ENCODE measurements around the gene C20orf144.

C20orf144 gene

DNA sequence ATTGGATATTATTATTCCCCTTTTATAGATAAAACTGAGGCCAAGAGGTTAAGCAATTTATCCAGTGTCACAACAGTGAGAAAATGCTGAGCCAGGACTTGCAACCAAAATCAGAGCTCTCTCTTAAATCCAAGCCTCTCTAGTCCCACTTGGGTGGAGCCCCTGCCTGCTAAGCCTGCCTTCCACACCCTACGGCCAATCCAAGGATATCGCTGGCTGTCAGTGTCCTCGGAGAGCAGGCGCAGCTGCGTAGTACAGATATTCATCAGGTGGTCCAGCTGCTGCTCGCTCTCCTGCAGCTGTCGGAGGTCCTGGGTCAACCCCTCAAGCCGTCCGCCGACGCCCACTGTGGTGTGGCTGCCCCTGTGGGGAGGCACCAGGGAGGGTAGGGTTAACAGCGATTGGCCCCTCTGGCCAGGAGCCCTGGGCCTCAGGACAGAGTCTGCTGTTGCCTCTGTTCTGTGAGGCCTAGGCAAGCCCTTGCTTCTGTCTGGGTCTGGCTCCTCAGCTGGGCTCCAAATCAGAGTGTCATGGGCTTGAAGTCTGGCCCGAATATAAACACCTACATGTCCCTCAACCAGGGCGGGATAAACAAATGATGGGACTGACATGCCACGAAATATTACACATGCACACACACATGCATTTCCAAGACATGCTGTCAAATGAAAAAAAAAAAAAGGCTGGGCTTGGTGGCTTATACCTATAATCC is 16.0 kb downstream of the C20orf144 start:
- peak; percentile 81 for DNase-seq (ENCODE audit: low spot score)

DNA sequence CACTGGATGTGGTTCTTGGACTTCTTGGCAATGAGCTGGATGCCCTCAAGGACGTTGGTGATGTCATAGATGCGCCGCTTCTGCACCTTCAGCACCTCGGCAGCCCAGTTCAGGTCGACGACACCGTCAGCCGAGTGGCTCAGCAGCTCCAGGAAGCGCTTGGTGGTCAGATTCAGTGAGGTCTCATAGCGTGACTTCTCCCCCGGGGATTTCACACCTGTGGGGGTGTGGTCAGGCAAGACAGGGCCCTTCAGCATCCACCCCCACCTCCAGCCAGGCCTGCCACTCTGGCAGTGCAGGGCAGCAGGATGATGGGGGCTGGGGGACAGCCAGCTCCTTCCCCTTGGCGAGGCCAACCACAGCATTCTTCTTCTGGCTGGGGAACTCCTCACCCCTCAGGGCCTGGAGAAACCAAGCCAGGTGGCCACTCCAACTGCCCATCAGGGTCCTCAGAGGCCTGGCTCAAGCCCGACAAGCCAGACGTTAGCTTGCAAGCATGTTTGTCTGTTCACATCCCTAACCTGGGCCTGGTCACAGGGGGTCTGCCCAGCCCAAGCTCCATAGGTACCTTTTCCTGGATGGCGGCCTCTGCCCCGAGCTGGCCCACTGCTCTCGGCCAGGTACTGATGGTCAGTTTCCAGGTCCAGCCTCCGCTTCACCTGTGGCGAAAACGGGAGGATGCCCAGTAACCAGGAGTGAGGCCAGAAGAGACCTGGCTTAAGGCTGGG is 17.8 kb downstream of the C20orf144 start:
- no peak for DNase-seq (ENCODE audit: low spot score)

DNA sequence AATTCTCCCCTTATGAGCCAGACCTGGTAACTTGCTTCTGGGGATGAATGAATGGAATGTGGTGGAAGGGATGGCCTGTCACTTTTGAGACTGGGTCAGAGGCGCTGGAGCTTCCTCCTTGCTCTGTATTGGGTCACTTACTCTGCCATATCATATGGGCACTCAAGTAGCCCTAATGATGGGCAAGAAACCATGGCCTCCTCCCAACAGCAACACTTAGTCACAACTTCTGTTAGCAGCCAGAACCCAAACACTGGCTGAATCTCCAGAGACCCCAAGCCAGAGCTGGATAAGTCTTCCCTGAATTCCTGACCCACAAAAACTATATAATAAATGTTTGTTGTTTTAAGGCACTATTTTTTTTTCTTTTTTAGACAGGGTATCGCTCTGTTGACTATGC is 18.6 kb downstream of the C20orf144 start:
- no peak for DNase-seq (ENCODE audit: low spot score)

DNA sequence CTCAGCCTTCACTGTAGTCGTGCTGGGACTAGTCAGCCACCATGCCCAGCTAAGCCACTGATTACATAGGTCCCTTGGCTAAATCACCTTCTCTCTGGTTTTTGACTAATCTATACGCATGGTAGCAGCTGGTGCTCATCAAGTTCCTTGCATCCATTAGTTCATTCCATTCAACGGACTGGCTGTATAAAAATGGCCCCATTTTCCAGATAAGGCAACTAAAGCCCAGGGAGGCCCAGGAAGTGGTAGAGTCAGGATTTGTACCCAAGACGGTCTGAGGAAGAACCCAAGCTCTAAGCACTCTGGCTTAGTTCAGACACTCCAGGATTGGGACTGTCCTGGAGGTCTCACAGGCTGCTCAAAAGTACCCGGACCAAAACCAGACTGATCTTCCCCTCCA is 19.2 kb downstream of the C20orf144 start:
- no peak for DNase-seq (ENCODE audit: low spot score)

DNA sequence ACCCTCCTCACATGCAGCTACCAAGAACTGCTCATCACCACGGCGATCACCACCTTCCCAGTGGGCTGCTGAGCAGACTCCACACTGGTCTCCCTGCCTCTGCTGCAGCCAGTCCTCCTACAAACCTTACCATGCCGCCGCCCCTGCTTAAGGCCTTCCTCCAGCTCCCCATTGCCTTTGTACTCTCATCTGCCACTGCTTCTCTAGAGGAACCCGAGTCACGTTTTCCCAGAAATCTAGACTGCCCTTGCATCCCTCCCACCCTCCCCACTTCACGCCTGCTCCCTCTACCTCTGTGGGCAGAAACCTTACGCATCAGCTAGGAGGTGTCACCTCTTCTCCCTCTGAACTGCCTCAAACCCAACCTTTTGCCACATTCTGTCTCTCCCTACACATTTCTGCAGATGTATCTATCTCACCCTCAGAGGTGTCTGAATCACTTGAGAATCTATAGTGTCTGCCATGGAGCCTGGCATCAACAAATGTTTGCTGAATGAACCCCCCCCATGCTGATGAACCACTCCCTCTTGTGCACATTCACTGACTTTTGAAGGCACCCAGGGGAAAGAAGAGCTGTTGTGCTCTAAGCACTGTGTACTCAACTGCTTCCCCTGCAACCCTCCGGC is 19.7 kb downstream of the C20orf144 start:
- no peak for DNase-seq (ENCODE audit: low spot score)

DNA sequence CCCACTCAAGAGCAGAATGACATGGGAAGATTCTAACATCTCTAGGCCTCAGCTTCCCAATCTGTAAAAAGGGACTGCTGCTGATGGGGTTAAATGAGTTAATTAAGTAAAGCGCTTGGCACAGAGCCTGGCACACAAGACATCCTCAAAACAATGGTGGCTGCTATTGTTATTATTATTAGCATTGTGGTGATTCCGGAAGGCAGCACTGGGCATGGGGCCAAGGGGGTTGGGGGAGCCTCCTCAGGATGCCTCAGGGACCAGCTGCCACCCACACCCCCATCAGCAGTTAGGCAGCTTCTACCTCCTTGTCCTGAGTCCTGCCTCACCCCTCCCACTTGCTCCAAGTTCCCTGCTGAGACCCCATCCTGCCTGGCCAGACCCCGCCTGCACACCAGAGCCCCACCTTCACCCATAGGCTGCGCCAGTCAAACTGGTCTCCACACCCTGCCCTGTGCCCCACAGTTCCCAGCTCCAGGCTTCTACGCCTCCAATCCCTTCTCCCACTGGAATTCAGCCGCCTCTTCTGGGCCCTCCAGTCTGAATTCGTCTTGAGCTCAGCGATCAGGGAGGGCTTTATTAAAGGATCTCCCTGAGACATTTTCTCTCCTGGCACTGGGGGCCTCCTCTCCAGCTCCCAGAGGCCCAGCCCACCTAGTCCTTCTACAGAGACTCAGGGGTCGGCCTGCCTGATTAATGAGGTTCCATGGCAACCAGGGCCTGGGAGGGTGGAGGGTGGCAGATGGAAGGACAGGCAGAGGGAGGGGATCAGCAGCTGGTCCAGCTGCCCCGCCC is 22.6 kb downstream of the C20orf144 start:
- DNase-seq (ENCODE audit: low spot score), result no peak

DNA sequence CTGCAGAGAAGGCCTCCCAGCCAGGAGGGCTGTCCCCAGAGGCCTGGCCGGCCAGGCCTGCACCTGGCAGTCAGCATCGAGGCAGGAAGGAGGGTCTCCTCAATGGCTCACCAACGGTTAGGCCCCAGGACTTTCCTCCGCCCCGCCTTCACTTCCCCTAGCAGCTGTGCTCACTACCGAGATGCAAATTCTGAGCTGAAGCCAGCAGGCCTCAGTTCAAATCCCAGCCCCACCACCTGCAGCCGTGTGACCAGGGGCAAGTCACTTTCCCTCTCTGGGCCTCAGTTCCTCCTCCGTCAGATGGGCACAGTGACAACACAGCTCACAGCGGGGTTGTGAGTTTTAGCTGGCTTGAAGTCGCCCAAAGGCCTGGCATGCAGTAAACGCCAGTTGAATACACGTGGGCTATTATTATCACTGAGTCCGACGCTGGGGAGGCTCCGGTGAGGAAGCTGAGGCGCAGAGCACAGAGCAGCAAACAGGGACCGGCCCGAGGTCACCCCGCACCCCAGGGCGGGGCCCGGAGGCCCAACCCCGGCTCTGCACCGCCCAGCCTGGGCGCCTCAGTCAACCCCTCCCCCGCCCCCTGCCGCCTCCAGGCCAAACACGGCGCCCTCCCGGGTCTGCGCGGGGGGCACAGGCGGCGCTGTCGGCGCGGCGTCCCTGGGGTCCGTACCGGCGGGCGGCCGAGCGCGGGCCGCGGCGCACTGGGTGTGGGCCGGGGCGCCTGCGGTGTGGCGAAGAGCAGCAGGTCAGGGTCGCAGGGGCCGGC is 23.4 kb downstream of the C20orf144 start:
- no peak for DNase-seq (ENCODE audit: low spot score)

DNA sequence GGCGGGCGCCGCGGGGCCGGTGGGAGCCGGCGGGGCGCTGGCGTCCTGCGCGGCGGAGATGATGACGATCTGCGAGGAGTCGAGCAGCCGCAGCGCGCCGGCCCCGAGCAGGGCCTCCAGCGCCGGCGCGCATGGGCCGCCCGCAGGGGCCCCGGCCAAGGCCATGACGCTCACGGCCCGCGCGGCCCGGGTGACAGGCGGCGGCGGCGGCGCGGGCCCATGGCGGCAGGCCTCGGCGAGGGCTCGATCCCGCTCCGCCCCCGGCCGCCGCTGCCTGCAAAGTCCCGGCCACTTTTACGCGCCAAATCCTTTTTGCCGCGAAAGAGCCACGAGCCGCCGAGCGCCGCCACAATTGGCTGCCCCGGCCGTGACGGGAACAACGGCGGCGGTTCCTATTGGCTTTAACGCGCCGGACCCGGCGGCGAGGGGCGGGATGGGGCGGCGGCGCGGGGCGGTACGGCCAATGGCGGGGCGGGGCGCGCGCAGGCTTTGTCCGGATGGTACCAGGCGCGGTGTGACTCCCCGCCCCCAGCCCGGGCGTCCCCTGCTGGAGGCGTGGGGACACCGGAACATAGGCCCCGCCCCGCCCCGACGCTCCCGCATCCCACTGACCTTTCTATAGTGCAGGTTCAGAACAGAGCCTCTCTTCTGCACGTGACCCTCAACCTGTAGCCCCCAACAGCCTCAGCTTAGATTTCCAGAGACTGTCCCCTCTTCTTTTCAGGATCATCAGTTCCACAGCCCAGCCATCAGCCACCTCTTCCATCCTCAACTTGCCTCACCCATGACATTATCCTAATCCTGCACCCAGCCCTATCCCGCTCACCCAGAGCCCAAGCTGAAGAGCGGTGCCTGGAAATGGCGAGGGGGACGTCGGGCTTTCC is 24.2 kb downstream of the C20orf144 start, which contains the start of gene E2F1:
TSS of gene E2F1 (minus strand) at position 286 of the 884 bp plus-strand sequence. CDS start at position 165, 121 bp downstream.
- DNase-seq (ENCODE audit: low spot score), result peak; percentile 98

DNA sequence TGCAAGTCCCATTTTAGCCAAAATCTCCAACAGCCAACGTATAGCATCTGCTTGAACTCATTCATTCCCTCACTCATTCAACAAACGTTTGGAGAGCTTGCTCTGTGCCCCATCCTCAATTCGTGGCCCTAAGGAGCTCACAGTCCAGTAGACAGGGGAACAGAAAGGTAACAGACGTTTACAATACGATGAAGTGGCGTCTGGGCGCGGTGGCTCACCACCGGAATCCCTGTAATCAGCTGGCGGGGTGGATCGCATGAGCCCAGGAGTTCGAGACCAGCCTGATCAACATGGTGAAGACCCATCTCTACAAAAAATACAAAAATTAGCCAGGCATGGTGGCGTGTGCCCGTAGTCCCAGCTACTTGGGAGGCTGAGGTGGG is 24.8 kb downstream of the C20orf144 start:
- DNase-seq (ENCODE audit: low spot score), result no peak

DNA sequence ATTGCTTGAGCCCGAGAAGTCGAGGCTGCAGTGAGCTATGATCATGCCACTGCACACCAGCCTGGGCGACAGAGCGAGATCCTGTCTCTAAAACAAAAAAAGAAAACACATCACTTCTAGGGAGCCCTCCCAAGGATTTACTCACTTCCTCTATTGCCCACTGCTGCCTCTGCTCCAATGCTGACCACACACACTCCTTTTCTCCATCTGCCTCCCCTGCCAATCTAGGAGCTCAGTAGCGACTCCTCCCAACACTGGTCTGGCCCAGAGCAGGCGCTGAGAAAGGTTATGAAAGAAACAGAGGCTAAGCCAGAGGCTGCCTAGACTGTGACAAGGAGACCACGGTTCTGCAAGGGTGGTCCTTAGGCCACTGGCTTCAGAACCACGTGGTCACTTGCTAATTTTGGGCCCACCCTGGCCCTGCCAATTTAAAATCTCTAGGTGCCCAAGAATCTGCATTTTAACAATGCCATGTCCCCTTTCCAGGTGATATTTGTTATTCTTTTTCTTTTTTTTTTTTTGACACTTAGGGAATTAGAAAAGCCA is 25.3 kb downstream of the C20orf144 start:
- DNase-seq (ENCODE audit: low spot score), result no peak

DNA sequence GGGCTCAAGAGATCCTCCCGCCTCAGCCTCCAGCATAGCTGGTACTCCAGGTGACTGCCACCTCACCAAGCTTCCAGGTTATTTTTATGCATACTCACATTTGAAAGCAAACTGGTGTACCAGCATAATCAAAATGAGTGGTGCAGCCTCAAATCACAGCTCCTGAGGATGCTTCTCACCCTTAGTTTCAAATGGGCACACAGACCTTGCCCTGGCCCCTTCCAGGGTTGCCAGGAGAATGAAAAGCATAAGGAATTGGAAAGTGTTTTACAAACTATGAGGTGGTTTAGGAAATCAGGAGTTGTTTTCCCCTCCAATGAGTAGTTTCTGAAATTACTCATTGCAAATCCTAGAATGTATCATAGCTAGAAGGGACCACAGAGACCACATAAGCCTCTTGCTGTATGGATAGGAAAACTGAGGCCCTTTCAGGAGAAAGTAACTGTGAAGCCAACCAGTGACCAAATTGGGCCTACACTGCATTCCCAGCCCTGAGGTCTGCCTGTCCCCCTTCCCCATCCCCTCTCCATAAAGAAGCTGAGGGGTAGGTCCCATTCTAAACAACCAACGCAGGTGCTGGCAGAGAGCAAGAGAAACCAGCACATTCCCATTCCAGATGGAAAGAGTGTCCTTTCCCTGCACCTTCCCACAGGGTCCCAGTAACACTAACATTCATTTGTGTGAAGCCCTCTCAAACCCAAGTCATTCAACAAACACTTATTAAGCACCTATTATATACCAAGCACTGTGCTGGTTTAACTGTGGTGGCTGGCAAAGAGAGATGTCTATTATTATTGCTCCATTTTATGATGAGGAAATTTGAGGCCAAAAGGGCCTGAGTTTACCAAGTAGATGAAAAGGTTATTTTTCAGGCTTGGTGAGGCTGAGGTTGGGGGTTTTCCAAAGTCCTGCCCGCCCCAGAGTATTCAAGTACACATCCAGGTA is 26.1 kb downstream of the C20orf144 start:
- no peak for DNase-seq (ENCODE audit: low spot score)

DNA sequence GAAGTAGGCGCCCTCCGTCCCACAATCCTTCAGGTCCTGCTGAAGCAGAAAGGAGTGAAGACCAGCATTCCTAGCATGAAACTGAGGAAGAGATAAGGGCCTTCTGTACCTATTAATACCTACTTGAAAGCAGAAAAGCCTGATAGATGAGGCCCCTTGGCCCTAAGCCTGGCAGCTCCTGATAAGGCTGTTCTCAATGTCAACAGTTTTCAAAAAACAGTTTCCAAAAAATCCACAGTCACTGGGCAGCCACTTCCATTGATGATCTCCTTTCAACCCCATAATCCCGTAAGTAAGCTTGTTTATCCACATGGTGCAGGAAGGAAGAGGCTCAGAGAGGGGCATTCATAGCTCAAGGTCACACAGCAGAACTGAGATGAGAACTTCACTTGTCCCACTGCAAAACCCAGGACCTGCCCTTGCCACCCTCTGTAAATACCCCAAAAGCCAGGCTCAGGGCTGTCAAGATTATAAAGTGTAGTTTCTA is 26.9 kb downstream of the C20orf144 start:
- DNase-seq (ENCODE audit: low spot score), result no peak

DNA sequence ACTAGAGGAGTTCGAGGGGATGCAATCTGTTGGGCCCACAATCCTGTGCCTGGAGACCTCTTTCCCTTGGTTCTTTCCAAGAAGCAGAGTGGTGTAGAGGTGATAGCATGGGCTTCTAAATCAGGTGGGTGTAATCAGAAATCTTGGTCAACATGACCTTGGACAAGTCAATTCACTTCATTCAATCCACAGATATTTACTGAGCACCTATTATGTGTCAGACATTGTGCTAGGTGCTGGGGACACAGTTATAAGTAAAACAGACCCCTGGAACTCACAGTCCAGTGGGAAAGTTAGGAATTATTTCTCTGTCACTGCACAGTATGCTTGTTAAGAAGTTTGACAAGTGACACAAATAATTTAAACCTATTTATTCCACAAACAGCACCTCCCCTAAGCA is 27.4 kb downstream of the C20orf144 start:
- DNase-seq (ENCODE audit: low spot score), result no peak

DNA sequence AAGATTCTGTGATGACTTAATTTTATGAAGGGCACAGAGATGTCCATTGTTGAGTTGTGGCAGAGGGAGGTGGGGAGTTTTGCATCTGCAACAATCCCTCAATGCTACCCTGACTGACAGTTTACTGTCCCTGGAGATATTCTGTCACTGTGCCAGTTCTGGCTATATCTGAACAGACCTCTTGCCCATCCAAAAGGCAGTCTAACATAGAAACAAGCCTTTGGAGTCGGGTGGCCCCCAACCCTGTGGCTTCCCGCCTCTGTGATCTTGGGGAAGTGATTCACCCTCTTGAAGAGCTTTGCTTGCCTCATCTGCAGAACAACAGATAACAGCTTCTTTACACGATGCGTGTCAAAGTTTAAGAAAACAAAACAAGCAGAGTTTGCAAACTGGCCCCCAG is 27.8 kb downstream of the C20orf144 start:
- DNase-seq (ENCODE audit: low spot score), result no peak

DNA sequence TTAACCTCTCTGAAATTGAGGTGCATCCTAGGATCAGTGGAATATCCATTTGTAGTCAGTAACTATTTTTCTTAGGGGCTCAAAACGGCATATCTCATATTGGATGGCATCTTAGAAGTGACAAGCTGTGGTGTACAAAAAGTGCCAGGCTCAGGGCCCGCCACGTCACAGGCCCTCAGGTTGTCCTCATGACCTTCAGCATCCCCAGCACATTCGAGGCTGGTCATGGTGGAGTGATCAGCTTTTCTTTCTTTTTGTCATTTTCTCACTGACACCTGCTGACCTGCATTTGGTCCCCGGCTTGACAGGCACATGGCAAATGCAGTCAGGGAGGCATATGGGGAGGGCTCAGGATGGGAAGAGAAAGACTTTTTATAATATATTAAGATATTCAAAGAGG is 31.2 kb downstream of the C20orf144 start:
- DNase-seq (ENCODE audit: low spot score), result no peak

DNA sequence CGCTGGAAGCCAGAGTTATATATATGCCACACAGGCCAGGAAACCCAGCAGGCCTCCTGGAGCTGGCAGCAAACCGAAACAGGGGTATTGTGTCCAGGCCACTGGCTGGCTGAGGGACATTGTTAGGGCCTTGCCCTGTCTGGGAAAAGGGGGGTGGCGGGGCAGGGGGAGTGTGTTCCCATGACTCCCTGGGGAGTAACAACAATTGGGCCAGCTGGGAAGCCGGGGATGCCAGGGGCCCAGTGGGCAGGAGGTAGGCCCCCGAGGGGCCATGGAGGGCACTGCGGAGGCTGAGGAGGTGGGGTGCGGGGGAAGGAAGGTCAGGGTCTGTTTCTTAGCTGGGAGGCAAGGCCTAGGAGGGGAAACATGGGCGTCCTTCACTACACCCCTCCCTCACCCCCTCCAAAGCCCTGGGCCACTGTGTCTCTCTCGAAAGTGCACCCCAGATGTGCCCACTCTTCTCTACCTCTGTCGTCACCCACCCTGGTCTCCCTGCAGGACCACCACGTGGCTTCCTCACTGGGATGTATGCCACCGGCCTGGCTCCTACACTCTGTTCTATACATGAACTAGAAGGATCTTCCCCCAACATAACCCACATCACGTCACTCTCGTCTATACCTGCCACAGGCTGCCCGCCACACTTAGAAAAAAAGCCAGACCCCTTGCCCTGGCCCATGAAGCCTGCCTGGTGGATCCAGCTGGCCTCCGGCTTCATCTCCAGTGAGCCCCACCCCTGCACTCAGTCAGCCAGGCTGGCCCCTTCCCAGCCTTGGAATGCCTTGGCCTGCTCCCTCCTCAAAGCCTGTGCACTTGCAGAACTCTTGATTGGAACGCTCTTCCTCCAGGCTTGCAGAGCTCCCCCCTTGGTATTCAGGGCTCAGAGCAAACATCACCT is 31.9 kb downstream of the C20orf144 start:
- no peak for DNase-seq (ENCODE audit: low spot score)

DNA sequence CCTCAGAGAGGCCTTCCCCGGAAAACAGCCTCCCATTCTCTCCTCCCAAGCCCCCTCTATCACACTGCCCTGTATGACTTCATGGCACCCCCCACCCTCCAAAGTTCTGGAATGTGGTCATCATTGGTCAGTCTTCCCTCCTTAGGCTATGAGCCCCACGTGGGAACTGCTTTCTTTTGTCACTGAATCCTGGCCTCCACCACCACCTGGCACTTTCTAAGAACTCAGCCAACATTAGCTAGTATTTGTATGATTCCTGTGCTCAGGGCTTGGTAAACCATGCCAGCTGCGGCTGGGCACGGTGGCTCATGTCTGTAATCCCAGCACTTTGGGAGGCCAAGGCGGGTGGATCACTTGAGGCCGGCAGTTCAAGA is 32.5 kb downstream of the C20orf144 start:
- no peak for DNase-seq (ENCODE audit: low spot score)

DNA sequence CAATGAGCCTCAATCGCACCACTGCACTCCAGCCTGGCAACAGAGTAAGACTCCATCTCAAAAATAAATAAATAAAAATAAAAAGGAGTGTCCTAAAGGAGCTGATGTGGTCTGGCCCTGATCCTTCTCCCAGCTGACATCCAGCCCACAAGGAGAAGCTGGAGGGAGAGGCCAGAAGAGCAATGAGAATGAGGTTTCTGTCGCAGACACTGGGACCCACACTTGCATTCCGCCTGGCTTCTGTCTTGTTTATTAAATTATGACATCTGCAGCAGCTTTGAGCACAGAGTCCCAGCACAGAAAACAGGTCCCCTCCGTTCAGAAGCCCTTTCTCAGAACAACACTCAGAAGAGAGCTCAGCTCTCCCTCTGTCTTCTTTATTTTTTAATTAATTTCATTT is 34.3 kb downstream of the C20orf144 start:
- DNase-seq (ENCODE audit: low spot score), result no peak

Data from left forelimb (tissue), 1 donor.